GM18870 (cell line): ENCODE data around the gene SIRT3.
A peak's percentile ranks its signal among the peaks of the same experiment; 100 is the strongest.
"Not testable (repeated sequence)": the region's sequence is repeated elsewhere in the genome, so short reads cannot be mapped to it uniquely, and the experiment has no call there.

ENCODE experiments used
- ATAC-seq: cut with Tn5 transposase; IDR thresholded peaks from one replicate; pipeline ENCODE4 v1.9.1; 2021; ENCODE audit warnings: moderate library complexity; ENCODE audit not compliant: unreplicated experiment

SIRT3 gene

DNA sequence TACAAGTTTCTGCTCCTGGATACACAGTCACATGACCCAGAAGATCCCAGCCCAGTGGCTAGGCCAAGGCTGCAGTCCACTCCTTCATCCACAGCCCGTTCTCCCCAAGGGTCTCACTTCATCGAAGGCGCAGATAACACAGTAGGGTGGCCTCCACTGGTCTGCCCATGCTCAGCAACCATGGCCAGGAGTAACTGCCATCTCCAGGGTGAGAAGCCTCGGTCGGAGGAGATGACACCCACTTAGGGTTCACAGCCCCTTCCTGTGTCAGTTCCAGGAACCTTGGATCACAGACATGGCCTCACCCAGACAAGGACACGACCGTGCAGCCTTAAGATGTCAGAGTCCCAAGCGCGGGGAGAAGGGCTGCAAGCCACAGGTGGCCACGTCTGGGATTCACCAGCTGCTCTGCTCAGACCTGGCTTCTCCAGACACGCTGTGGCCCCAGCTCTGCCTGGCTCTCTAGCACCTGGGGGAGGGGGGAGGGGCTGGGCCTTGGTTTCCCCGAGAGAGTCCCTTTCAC lies 31.5 kb downstream of the SIRT3 start:
- ATAC-seq = no peak

DNA sequence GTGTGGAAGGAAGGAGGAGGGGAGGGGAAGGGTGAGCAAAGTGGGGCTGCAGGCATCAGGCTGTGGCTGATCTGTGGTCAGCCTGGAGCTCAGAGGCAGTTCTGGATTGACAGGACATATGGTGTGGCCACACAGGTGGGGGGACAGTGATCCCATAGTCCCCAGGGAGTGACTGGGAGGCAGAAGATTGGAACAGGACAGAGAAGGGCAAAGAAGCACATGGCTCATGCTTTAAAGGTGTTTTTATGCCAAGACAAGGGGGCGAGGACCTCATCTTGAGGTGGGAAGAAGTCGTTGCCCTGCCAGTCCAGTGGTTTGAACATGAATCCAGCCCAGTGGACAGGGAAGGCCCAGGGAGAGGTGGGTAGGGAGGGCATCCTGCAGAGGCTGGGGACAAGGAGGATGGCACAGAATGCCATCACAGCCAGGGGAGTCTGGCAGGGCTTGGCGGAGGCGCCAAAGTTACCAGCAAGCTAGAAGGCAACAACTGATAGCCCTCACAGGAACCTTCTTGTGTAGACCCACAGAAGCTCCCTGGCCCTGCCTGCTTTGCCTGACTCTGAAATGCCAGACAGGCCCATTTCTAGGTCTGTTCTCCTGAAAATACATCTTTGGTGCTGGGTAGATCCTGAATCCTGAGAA lies 32.1 kb downstream of the SIRT3 start:
- no peak for ATAC-seq

- no peak for ATAC-seq
These were observed 32.8 kb downstream of the SIRT3 start for GRCh38 chr11:203056-203944.

- ATAC-seq = no peak
These were observed 33.7 kb downstream of the SIRT3 start for GRCh38 chr11:202490-202889.

GRCh38 chr11:201966-202365 lies 34.2 kb downstream of the SIRT3 start:
- no peak for ATAC-seq

GRCh38 chr11:200224-201003 lies 35.7 kb downstream of the SIRT3 start:
- ATAC-seq = no peak

- no peak for ATAC-seq
These were observed 36.4 kb downstream of the SIRT3 start for GRCh38 chr11:199782-200181.

DNA sequence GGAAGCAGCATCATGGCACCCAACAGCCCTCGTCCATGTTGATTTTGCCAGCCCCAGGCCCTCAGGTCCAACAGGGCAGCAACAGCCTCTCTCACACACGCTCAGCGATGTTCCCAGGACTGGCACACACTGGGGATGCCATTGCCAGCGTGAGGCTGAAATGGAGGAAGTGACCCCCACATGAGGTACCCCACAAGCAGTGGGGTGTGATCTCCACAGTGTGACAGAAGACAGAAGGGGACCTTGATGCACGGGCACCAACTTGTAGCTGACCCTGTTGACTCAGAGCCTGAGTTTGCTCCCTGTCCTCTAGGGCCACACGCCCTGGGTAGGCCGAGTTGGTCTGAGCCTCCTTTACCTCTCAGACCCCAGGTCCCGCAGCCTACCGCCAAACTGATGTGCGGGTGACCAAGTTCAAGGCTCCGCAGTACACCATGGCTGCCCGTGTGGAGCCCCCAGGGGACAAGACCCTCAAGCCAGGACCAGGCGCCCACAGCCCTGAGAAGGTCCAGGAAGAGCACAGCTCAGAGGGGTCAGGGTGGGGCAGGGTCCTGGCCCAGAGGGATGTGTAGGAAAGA lies 37.0 kb downstream of the SIRT3 start:
- no peak for ATAC-seq

GRCh38 chr11:198236-198806 lies 37.8 kb downstream of the SIRT3 start:
- no peak for ATAC-seq

GRCh38 chr11:197741-198235 lies 38.4 kb downstream of the SIRT3 start:
- no peak for ATAC-seq

- no peak for ATAC-seq
These were observed 39.1 kb downstream of the SIRT3 start for GRCh38 chr11:196786-197731.

- ATAC-seq = not testable (repeated sequence)
These were observed 42.7 kb downstream of the SIRT3 start for GRCh38 chr11:193481-193880.

- ATAC-seq = not testable (repeated sequence)
These were observed 43.4 kb downstream of the SIRT3 start, which contains the start of gene SCGB1C1 for GRCh38 chr11:192674-193128. Gene SCGB1C1, plus strand, starts transcription at chr11:193078. Its CDS starts 22 bp downstream, at chr11:193100.

DNA sequence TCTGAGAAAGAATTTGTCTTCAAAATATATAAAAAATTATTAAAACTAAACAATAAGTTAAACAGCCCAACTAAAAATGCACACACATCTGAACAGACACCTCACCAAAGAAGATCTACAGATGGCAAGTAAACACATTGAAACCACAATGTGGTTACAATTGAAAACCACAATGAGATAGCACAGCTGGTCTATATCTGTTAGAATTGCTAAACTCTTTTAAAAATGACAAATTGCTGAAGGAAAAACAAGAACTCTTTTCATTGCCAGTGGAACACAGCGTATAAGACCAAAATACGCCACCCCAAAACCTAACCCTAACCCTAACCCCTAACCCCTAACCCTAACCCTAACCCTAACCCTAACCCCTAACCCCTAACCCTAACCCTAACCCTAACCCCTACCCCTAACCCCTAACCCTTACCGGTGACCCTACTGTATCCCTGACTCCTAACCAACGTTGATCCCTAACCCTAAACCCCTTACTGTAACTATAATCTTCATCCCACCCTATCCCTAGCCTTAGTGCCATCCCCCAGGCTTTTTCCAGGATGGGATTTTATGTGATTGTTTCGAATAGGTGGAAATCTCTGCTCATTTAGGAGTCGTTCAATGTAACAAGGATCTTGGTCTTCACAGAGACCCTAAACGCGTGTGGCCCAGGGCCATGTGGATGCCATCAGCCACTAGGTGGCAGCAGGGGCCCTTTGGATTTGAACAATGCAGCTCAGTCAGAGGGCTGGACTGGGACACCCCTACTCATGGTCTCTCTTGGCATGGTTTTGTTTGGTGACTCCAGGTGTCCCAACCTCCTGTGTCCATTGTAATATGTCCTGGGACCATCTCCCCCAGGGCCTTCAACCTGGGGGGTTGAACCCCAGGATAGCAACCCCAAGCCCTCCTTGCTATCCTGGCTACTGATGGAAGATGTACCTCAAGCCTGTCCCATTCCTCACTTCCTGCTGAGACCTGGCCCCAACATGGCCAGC lies 44.4 kb downstream of the SIRT3 start:
- ATAC-seq = not testable (repeated sequence)

- not testable (repeated sequence) for ATAC-seq
These were observed 45.6 kb downstream of the SIRT3 start for GRCh38 chr11:190546-190945.

- ATAC-seq = peak; percentile 73
These were observed 46.3 kb downstream of the SIRT3 start for GRCh38 chr11:189843-190311.

DNA sequence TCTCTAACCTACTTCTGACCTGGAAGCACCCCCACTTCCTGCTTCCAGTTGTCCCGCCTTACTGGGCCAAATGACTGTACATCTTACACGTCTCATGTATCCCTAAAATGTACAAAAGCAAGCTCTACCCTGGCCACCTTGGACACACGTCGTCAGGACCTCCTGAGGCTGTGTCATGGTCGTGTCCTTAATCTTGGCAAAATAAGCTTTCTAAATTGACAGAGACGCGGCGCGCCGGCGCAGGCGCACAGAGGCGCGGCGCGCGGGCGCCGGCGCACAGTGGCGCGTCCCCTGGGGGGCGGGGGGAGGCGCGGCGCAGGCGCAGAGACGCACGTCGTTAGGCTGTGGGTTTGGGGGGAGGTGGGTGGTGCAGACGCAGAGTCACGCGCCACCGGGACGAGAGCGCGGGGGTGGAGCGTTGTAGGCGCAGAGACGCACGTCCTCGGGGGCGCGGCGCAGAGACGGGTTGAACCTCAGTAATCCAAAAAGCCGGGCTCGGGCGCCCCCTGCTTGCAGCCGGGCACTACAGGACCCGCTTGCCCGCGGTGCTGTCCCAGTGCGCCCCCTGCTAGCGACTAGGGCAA lies 46.9 kb downstream of the SIRT3 start:
- ATAC-seq = not testable (repeated sequence)
